GM18867 (cell line): Measurements from ENCODE around the gene SUGP1.

Experiments
- ATAC-seq: cut with Tn5 transposase; IDR thresholded peaks from one replicate; pipeline ENCODE4 v1.9.1; 2021; ENCODE audit warnings: mild to moderate bottlenecking, moderate library complexity; ENCODE audit not compliant: unreplicated experiment

Gene SUGP1

GRCh38 chr19:19304186-19304965 is 15.9 kb downstream of the SUGP1 start:
- ATAC-seq, result no peak

- ATAC-seq, result no peak
Observed at GRCh38 chr19:19303411-19303810, 16.9 kb downstream of the SUGP1 start.

GRCh38 chr19:19300613-19301012 is 19.7 kb downstream of the SUGP1 start:
- ATAC-seq, result no peak

- no peak for ATAC-seq
Observed at GRCh38 chr19:19297759-19298158, 22.6 kb downstream of the SUGP1 start.

GRCh38 chr19:19296953-19297689 is 23.2 kb downstream of the SUGP1 start:
- ATAC-seq, result no peak

GRCh38 chr19:19294914-19295313 is 25.4 kb downstream of the SUGP1 start:
- no peak for ATAC-seq

GRCh38 chr19:19292607-19293006 is 27.7 kb downstream of the SUGP1 start:
- ATAC-seq, result no peak

- no peak for ATAC-seq
Observed at GRCh38 chr19:19285686-19286085, 34.6 kb downstream of the SUGP1 start.

- ATAC-seq, result no peak
Observed at GRCh38 chr19:19280561-19280960, 39.7 kb downstream of the SUGP1 start.

GRCh38 chr19:19279853-19280252 is 40.5 kb downstream of the SUGP1 start:
- ATAC-seq, result no peak

- ATAC-seq, result no peak
Observed at GRCh38 chr19:19279062-19279612, 41.2 kb downstream of the SUGP1 start.

GRCh38 chr19:19278315-19278714 is 42.0 kb downstream of the SUGP1 start:
- no peak for ATAC-seq

- ATAC-seq, result no peak
Observed at GRCh38 chr19:19276851-19277250, 43.5 kb downstream of the SUGP1 start.

GRCh38 chr19:19276386-19276785 is 43.9 kb downstream of the SUGP1 start:
- no peak for ATAC-seq

GRCh38 chr19:19274716-19275565 is 45.4 kb downstream of the SUGP1 start:
- no peak for ATAC-seq

GRCh38 chr19:19274146-19274545 is 46.2 kb downstream of the SUGP1 start:
- no peak for ATAC-seq

- ATAC-seq, result no peak
Observed at GRCh38 chr19:19271828-19272599, 48.3 kb downstream of the SUGP1 start.

GRCh38 chr19:19270749-19271571 is 49.3 kb downstream of the SUGP1 start:
- ATAC-seq, result no peak

- ATAC-seq, result no peak
Observed at GRCh38 chr19:19269952-19270694, 50.2 kb downstream of the SUGP1 start.
